ENCODE data around the gene REXO1. TPM values are rescaled to one million over a fixed set of nuclear protein-coding genes. Genes with fewer than 3 reads are reported as not detected.

REXO1 gene
- total and polyA plus RNA-seq, 2 donors, result 3.8 to 28.7 TPM

- no peak for DNase-seq (ENCODE audit: low read depth in 6 of 9, low spot score in 9 of 9)
- Histone ChIP-seq H3K9me3 (ENCODE audit: control insufficient read depth in 2 of 2, insufficient read depth in 1 of 2, low read length in 1 of 2) (peaks cover 0 to 2% of the 10 kb centered on the region in 2 donors), H3K4me3 (ENCODE audit: low read length in 2 of 2) (no peak overlapping the region), H3K36me3 (ENCODE audit: control insufficient read depth in 2 of 2, insufficient read depth in 2 of 2, low read length in 1 of 2) (peaks cover 84 to 98% of the 10 kb centered on the region in 2 donors), H3K4me1 (ENCODE audit: control insufficient read depth in 2 of 2, insufficient read depth in 2 of 2, low read length in 2 of 2) (no peaks in the 10 kb centered on the region), H3K27me3 (ENCODE audit: control insufficient read depth in 2 of 2, insufficient read depth in 1 of 2, low read length in 1 of 2) (no peaks in the 10 kb centered on the region), H3K27ac (ENCODE audit: low read depth in 1 of 2, low read length in 1 of 2) (no peak overlapping the region)
- 96% methylated on average over 43 of the region's 43 CpGs for WGBS
Observed at GRCh38 chr19:1819341-1820255, 28.7 kb downstream of the REXO1 start.

DNA sequence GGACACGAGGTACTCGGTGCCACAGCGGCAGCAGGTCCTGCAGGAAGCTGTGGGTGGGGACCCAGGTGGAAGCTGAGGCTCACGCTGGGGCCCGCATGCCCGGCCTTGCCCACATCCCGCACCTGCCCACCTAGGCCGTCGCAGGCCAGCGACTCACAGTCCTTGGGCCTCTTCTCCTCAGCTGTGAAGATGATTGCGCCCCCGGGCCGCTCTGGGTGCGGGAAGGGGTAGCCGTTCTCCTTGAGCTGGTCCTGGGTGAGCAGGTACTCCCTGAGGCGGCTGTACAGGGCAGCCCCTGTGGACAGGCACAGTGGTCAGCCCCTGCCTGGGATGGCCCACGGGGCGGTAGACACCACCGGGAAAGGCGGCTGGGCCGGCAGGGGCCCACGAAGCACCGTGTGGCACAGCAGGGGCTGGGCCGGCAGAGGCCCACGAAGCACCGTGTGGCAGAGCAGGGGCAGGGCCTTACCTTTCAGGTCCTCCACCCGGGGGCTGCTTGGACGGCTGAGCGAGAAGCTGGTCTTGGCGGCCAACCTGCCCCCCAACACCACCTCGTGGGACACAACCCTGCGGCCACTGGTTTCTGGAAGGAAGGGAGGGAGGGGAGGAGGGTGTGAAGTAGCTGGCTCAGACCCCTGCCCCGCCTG, 29.6 kb downstream of the REXO1 start:
- Histone ChIP-seq H3K36me3 (ENCODE audit: control insufficient read depth in 2 of 2, insufficient read depth in 2 of 2, low read length in 1 of 2) (peaks cover 75 to 89% of the 10 kb centered on the region in 2 donors), H3K27ac (ENCODE audit: low read depth in 1 of 2, low read length in 1 of 2) (no peak overlapping the region), H3K27me3 (ENCODE audit: control insufficient read depth in 2 of 2, insufficient read depth in 1 of 2, low read length in 1 of 2) (no peaks in the 10 kb centered on the region), H3K4me1 (ENCODE audit: control insufficient read depth in 2 of 2, insufficient read depth in 2 of 2, low read length in 2 of 2) (no peaks in the 10 kb centered on the region), H3K4me3 (ENCODE audit: low read length in 2 of 2) (no peak overlapping the region), H3K9me3 (ENCODE audit: control insufficient read depth in 2 of 2, insufficient read depth in 1 of 2, low read length in 1 of 2) (peaks cover 0 to 2% of the 10 kb centered on the region in 2 donors)
- WGBS, result 97% methylated on average over 33 of the region's 33 CpGs
- no peak for DNase-seq (ENCODE audit: low read depth in 6 of 9, low spot score in 9 of 9)

- peaks cover 0 to 2% of the 10 kb centered on the region in 2 donors for H3K9me3 ChIP-seq (ENCODE audit: control insufficient read depth in 2 of 2, insufficient read depth in 1 of 2, low read length in 1 of 2)
- DNase-seq (ENCODE audit: low read depth in 6 of 9, low spot score in 9 of 9), result no peak
- peaks cover 68 to 79% of the 10 kb centered on the region in 2 donors for H3K36me3 ChIP-seq (ENCODE audit: control insufficient read depth in 2 of 2, insufficient read depth in 2 of 2, low read length in 1 of 2)
- no peaks in the 10 kb centered on the region for H3K27me3 ChIP-seq (ENCODE audit: control insufficient read depth in 2 of 2, insufficient read depth in 1 of 2, low read length in 1 of 2)
- H3K27ac ChIP-seq (ENCODE audit: low read depth in 1 of 2, low read length in 1 of 2), result no peak overlapping the region
- 94% methylated on average over 25 of the region's 25 CpGs for WGBS
- H3K4me1 ChIP-seq (ENCODE audit: control insufficient read depth in 2 of 2, insufficient read depth in 2 of 2, low read length in 2 of 2), result peaks cover 5 to 9% of the 10 kb centered on the region in 2 donors
- H3K4me3 ChIP-seq (ENCODE audit: low read length in 2 of 2), result no peak overlapping the region
Observed at GRCh38 chr19:1817553-1818179, 30.6 kb downstream of the REXO1 start.

DNA sequence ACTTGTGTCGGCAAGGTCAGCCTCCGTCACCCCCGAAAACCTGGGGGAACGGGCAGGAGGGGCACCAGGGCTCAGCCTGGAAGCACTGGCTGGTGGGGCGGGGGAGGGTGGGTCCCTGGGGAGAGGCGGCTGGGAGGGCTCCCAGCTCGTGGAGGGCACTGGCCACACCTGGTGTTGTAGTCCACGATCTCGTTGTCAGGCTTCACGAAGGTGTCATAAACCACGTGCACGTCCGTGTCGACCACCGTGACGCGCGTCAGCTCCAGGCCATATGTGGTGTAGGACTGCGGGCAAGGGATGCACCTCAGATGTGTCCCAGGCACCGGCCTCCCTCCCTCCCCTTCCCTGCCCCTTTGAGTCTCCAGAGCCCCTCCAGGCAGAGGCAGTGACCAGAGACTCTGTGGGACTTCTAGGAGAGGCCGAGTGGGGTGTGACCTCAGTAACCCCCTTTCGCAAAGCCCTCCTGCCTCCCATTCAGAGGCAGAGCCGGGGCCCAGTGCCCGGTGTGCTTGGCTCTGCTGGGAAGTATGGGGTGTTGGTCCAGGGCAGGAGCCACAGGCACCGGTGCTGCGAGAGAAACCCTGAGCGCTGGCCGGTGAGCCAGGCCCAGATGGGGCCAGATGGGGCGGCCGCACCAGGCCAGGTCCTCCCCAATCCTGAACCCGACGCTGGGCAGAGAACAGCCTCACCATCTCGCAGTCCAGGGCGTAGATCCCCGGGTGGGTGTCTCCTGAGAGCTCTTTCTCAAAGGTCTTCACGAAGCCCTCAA, 31.6 kb downstream of the REXO1 start:
- Histone ChIP-seq H3K36me3 (ENCODE audit: control insufficient read depth in 2 of 2, insufficient read depth in 2 of 2, low read length in 1 of 2) (peaks cover 59 to 70% of the 10 kb centered on the region in 2 donors), H3K4me1 (ENCODE audit: control insufficient read depth in 2 of 2, insufficient read depth in 2 of 2, low read length in 2 of 2) (peaks cover 5 to 12% of the 10 kb centered on the region in 2 donors), H3K9me3 (ENCODE audit: control insufficient read depth in 2 of 2, insufficient read depth in 1 of 2, low read length in 1 of 2) (peaks cover 0 to 2% of the 10 kb centered on the region in 2 donors), H3K27ac (ENCODE audit: low read depth in 1 of 2, low read length in 1 of 2) (no peak overlapping the region), H3K4me3 (ENCODE audit: low read length in 2 of 2) (no peak overlapping the region), H3K27me3 (ENCODE audit: control insufficient read depth in 2 of 2, insufficient read depth in 1 of 2, low read length in 1 of 2) (no peaks in the 10 kb centered on the region)
- 97% methylated on average over 36 of the region's 36 CpGs for WGBS
- no peak for DNase-seq (ENCODE audit: low read depth in 6 of 9, low spot score in 9 of 9)

DNA sequence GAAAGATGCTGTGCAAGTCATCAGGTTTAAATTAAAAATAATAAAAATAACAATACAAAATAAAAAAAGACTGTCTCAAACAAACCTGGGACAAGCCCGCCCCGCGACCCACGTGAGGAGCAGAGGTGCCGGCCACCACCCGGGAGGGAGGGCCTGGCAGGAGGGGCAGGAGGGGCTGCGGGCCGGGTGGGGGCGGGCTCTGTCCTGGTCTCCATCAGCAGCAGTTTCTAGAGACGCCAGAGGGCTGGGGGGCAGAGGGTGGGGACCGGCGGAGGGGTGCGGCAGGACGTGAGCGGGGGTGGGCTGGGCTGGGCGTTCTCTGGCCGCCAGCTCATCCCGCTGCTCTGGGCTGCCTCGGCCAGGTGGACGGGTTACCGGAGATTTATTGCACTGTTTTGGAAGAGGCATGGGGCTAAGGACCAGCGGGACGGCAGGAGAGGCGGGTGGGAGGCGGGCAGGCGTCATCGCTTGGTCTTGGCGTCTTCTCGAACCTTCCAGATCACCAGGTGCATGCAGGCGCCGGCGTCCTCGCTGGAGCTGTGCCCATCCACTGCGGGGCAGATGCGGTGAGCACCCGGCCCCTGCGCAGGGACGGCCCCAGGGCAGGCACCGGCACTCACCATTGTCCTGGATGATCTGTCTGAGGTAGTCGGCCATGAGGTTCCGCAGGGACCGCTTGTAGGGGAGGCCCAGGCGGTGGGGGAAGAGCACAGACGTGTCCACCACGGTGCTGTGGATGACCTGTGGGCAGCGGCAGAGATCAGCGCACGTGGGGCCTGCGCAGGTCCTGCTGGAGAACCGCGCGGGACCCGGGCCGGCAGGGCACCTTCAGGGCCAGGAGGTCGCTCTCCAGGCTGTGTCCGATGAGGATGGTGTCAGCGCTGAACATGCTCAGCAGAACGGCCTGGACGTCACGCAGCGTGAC, 32.4 kb downstream of the REXO1 start:
- no peak for DNase-seq (ENCODE audit: low read depth in 6 of 9, low spot score in 9 of 9)

GRCh38 chr19:1814833-1815604, 33.3 kb downstream of the REXO1 start:
- Histone ChIP-seq H3K4me3 (ENCODE audit: low read length in 2 of 2) (no peak overlapping the region), H3K36me3 (ENCODE audit: control insufficient read depth in 2 of 2, insufficient read depth in 2 of 2, low read length in 1 of 2) (peaks cover 49 to 53% of the 10 kb centered on the region in 2 donors), H3K27ac (ENCODE audit: low read depth in 1 of 2, low read length in 1 of 2) (no peak overlapping the region), H3K27me3 (ENCODE audit: control insufficient read depth in 2 of 2, insufficient read depth in 1 of 2, low read length in 1 of 2) (peaks cover 0 to 2% of the 10 kb centered on the region in 2 donors), H3K4me1 (ENCODE audit: control insufficient read depth in 2 of 2, insufficient read depth in 2 of 2, low read length in 2 of 2) (peaks cover 5 to 17% of the 10 kb centered on the region in 2 donors), H3K9me3 (ENCODE audit: control insufficient read depth in 2 of 2, insufficient read depth in 1 of 2, low read length in 1 of 2) (peaks cover 0 to 2% of the 10 kb centered on the region in 2 donors)
- WGBS, result 98% methylated on average over 26 of the region's 26 CpGs
- no peak for DNase-seq (ENCODE audit: low read depth in 6 of 9, low spot score in 9 of 9)

More for the DNA sequence above, 32.4 kb downstream of the REXO1 start:
- Histone ChIP-seq H3K27ac (ENCODE audit: low read depth in 1 of 2, low read length in 1 of 2) (no peak overlapping the region), H3K4me3 (ENCODE audit: low read length in 2 of 2) (no peak overlapping the region), H3K27me3 (ENCODE audit: control insufficient read depth in 2 of 2, insufficient read depth in 1 of 2, low read length in 1 of 2) (peaks cover 0 to 2% of the 10 kb centered on the region in 2 donors), H3K9me3 (ENCODE audit: control insufficient read depth in 2 of 2, insufficient read depth in 1 of 2, low read length in 1 of 2) (peaks cover 0 to 2% of the 10 kb centered on the region in 2 donors), H3K4me1 (ENCODE audit: control insufficient read depth in 2 of 2, insufficient read depth in 2 of 2, low read length in 2 of 2) (peaks cover 5 to 17% of the 10 kb centered on the region in 2 donors), H3K36me3 (ENCODE audit: control insufficient read depth in 2 of 2, insufficient read depth in 2 of 2, low read length in 1 of 2) (peaks cover 54 to 62% of the 10 kb centered on the region in 2 donors)
- WGBS, result 98% methylated on average over 61 of the region's 61 CpGs

DNA sequence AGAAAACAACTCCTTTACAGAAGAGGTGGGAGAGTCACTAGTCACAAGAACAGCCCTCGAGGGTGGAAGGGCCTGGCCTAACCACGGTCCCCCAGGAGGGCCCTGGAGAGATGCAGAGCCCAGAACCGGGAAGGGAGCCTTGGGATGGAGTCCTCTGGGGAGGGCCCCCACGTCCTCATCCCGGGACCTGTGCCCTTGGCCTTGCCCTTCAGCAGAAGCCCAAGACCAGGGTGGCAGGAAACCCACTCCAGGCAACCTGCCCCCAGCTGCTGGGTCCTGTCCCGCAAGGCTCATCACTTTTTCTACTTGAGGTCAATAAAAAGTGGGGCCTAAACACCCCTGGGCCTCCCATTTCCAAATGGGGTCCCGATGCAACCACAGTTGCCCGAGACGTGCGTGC, 33.9 kb downstream of the REXO1 start:
- WGBS, result 93% methylated on average over 10 of the region's 10 CpGs
- Histone ChIP-seq H3K36me3 (ENCODE audit: control insufficient read depth in 2 of 2, insufficient read depth in 2 of 2, low read length in 1 of 2) (peaks cover 42 to 47% of the 10 kb centered on the region in 2 donors), H3K27me3 (ENCODE audit: control insufficient read depth in 2 of 2, insufficient read depth in 1 of 2, low read length in 1 of 2) (peaks cover 0 to 2% of the 10 kb centered on the region in 2 donors), H3K4me3 (ENCODE audit: low read length in 2 of 2) (no peak overlapping the region), H3K27ac (ENCODE audit: low read depth in 1 of 2, low read length in 1 of 2) (no peak overlapping the region), H3K9me3 (ENCODE audit: control insufficient read depth in 2 of 2, insufficient read depth in 1 of 2, low read length in 1 of 2) (peaks cover 0 to 2% of the 10 kb centered on the region in 2 donors), H3K4me1 (ENCODE audit: control insufficient read depth in 2 of 2, insufficient read depth in 2 of 2, low read length in 2 of 2) (peaks cover 5 to 17% of the 10 kb centered on the region in 2 donors)
- DNase-seq (ENCODE audit: low read depth in 6 of 9, low spot score in 9 of 9), result no peak

Measured in thymus (tissue), 11 donors.